ENCODE measurements around the gene BCAM. TPM values are rescaled to one million over a fixed set of nuclear protein-coding genes. Genes with fewer than 3 reads are reported as not detected.

The BCAM gene
- total and polyA plus RNA-seq, 12 donors, result 5.1 to 81.1 (median 44.7) TPM

GRCh38 chr19:44816301-44816700 lies 7.4 kb downstream of the BCAM start:
- Histone ChIP-seq H3K9me3 (replicated peaks in 1 of 3) (no peaks in the 10 kb centered on the region), H3K4me3 (no peak overlapping the region), H3K27me3 (no peaks in the 10 kb centered on the region), H3K4me1 (replicated peaks in 1 of 2) (peaks cover 7% of the 10 kb centered on the region in 2 donors), H3K27ac (no peak overlapping the region), H3K36me3 (replicated peaks in 1 of 2) (peaks cover 0 to 4% of the 10 kb centered on the region in 2 donors)
- TF ChIP-seq CTCF (IDR thresholded peaks at IDR 0.05) (no peak), POLR2A (IDR thresholded peaks at IDR 0.05) (no peak)
- 81 to 90% (median 86%) methylated on average over 1 to 2 of the region's 2 CpGs for WGBS, 4 donors
- intact Hi-C loops (cut with DNase I), result no loop called here
- DNase-seq, result no peak

DNA sequence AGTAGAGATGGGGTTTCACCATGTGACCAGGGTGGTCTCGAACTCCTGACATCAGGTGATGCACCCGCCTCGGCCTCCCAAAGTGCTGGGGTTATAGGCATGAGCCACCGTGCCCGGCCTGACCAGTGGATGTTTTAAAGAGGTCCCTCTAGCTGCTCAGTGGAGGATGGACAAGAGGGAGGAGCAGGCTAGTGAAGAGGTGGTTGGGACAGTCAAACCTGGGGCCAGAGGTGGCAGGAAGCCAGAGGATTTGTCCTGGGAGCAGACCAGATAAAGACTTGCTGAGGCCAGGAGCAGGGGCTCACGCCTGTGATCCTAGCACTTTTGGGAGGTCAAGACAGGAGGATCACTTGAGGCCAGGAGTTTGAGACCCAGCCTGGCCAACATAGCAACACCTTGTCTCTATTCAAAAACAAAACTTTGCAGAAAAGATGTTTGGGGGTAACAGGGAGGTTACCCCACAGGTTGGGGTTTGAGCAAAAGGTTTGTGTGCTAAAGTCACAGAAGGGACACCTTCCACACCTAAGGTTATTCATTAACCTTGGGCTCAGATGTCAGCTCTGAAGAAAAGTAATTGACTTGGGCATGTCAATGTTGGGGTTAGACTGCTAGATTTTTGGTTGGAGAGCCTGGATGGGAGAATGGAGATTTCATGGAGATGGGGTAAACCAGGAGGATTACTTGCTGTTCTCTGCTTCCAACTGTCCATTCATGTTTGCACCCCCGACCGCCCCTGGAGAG lies 9.0 kb downstream of the BCAM start:
- H3K4me1 ChIP-seq (replicated peaks in 1 of 2), result peaks cover 7% of the 10 kb centered on the region in 2 donors
- DNase-seq, result no peak
- WGBS, 4 donors, result 88 to 95% (median 94%) methylated on average over 8 of the region's 8 CpGs
- peaks cover 0 to 4% of the 10 kb centered on the region in 2 donors for H3K36me3 ChIP-seq (replicated peaks in 1 of 2)
- no peaks in the 10 kb centered on the region for H3K27me3 ChIP-seq
- intact Hi-C loops (cut with DNase I), result no loop called here
- no peak overlapping the region for H3K4me3 ChIP-seq
- no peak overlapping the region for H3K27ac ChIP-seq
- TF ChIP-seq POLR2A (IDR thresholded peaks at IDR 0.05) (no peak), CTCF (IDR thresholded peaks at IDR 0.05) (no peak)
- no peaks in the 10 kb centered on the region for H3K9me3 ChIP-seq (replicated peaks in 1 of 3)

- 93 to 99% (median 93%) methylated on average over 11 to 20 of the region's 20 CpGs for WGBS, 4 donors
- H3K27ac ChIP-seq, result no peak overlapping the region
Observed at GRCh38 chr19:44818466-44819031, 9.6 kb downstream of the BCAM start.

More at GRCh38 chr19:44818466-44819031, 9.6 kb downstream of the BCAM start:
- Histone ChIP-seq H3K9me3 (replicated peaks in 1 of 3) (no peaks in the 10 kb centered on the region), H3K27me3 (no peaks in the 10 kb centered on the region), H3K4me1 (replicated peaks in 1 of 2) (peaks cover 7% of the 10 kb centered on the region in 2 donors), H3K4me3 (no peak overlapping the region), H3K36me3 (replicated peaks in 1 of 2) (peaks cover 0 to 4% of the 10 kb centered on the region in 2 donors)
- intact Hi-C loops (cut with DNase I), result no loop called here
- no peak for DNase-seq
- TF ChIP-seq CTCF (IDR thresholded peaks at IDR 0.05), result no peak
- TF ChIP-seq POLR2A (IDR thresholded peaks at IDR 0.05), result no peak
